Rectal smooth muscle tissue (tissue), 1 donor: ENCODE results near the gene GRAMD1A.
"Not testable (repeated sequence)": the region's sequence is repeated elsewhere in the genome, so short reads cannot be mapped to it uniquely, and the experiment has no call there.

ENCODE experiments used
- H3K27ac ChIP-seq: one replicate; pipeline ENCODE4 v1.7.0; 2013; ENCODE audit warnings: low read depth, low read length, inconsistent platforms
- H3K27me3 ChIP-seq: one replicate; pipeline ENCODE4 v1.7.0; 2013; ENCODE audit warnings: low read length; ENCODE audit not compliant: control insufficient read depth, insufficient read depth
- H3K36me3 ChIP-seq: one replicate; pipeline ENCODE4 v1.7.0; 2013; ENCODE audit warnings: low read length; ENCODE audit not compliant: control insufficient read depth, insufficient read depth
- H3K4me1 ChIP-seq: one replicate; pipeline ENCODE4 v1.7.0; 2013; ENCODE audit warnings: low read length; ENCODE audit not compliant: control insufficient read depth, insufficient read depth
- H3K4me3 ChIP-seq: one replicate; pipeline ENCODE4 v1.7.0; 2013; ENCODE audit warnings: low read length
- H3K9ac ChIP-seq: one replicate; pipeline ENCODE4 v1.7.0; 2013; ENCODE audit warnings: low read length

The GRAMD1A gene

DNA sequence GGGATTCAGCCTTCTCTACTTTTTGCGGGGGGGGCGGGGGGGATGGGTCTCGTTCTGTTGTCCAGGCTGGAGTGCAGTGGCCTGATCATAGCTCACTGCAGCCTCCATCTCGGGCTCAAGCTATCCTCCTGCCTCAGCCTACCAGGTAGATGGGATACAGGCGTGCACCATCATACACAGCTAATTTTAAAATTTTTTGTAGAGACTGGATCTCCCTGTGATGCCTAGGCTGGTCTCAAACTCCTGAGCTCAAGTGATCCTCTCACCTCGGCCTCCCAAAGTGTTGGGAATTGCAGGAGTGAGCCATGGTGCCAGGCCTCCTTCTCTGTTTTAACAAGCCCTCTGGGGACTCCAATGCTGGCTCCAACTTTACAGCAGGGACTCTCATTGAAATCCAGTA, 35.5 kb upstream of the GRAMD1A start:
- peaks cover 9% of the 10 kb centered on the region for H3K36me3 ChIP-seq

DNA sequence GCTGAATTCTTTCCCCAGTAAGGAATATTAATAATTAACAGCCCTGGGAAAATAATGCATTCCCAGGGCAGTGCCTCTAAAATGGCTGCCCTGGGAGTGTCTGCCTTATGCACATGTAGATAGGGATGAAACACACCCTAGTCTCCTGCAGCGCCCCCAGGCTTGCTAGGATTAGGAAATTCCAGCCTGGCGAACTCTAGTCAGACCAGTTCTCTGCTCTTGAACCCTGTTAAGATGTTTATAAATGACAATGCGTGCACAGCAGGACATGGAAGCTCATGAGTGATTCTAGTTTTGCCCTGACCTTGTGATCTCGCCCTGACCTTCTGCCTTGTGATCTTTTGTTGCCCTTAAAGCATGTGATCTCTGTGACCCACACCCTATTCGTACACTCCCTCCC, 34.6 kb upstream of the GRAMD1A start:
- H3K36me3 ChIP-seq, H3K4me3 ChIP-seq, H3K27me3 ChIP-seq, H3K9ac ChIP-seq, H3K27ac ChIP-seq, H3K4me1 ChIP-seq: not testable (repeated sequence)

More for the DNA sequence above, 35.5 kb upstream of the GRAMD1A start:
- H3K27ac ChIP-seq = no peak overlapping the region
- no peaks in the 10 kb centered on the region for H3K27me3 ChIP-seq
- no peak overlapping the region for H3K9ac ChIP-seq
- H3K4me3 ChIP-seq = no peak overlapping the region
- peaks cover 6% of the 10 kb centered on the region for H3K4me1 ChIP-seq

DNA sequence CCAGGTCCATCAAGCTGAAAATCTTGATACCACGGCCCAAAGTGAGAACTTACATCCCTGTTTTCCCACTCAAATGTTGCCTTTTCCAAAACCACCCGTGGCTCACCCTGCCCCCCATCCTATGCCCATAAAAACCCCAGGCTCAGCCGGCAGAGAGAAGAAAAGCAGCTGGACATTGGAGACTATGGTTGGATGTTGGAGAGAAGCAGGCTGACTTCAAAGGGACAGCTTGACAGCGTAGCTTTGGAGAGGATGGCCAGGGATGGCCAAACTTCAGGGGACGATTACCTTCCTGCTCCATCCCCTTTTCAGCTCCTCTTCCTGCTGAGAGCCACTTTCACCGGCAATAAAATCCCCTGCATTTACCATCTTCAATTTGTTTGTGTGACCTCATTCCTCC, 32.6 kb upstream of the GRAMD1A start:
- H3K4me3 ChIP-seq = no peak overlapping the region
- no peak overlapping the region for H3K27ac ChIP-seq
- H3K27me3 ChIP-seq = no peaks in the 10 kb centered on the region
- H3K9ac ChIP-seq = no peak overlapping the region
- peaks cover 6% of the 10 kb centered on the region for H3K4me1 ChIP-seq
- H3K36me3 ChIP-seq = no peaks in the 10 kb centered on the region

DNA sequence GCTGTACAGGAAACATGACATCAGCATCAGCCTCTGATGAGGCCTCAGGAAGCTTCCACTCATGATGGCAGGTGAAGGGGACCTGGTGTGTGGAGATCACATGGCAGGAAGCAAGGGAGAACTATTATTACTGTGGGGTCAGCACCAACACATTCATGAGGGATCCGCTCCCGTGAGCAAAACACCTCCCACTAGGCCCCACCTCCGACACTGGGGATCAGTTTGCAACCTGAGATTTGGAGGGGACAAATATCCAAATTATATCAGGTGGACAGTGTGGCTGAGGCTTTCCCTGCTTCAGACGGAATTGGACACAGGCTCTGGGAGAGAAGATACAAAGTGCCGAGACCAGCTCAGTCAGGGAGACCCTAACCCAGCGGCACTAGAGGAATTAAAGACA, 30.4 kb upstream of the GRAMD1A start:
- Histone ChIP-seq H3K27ac (no peak overlapping the region), H3K27me3 (no peaks in the 10 kb centered on the region), H3K9ac (no peak overlapping the region), H3K4me3 (no peak overlapping the region), H3K36me3 (no peaks in the 10 kb centered on the region), H3K4me1 (no peaks in the 10 kb centered on the region)

DNA sequence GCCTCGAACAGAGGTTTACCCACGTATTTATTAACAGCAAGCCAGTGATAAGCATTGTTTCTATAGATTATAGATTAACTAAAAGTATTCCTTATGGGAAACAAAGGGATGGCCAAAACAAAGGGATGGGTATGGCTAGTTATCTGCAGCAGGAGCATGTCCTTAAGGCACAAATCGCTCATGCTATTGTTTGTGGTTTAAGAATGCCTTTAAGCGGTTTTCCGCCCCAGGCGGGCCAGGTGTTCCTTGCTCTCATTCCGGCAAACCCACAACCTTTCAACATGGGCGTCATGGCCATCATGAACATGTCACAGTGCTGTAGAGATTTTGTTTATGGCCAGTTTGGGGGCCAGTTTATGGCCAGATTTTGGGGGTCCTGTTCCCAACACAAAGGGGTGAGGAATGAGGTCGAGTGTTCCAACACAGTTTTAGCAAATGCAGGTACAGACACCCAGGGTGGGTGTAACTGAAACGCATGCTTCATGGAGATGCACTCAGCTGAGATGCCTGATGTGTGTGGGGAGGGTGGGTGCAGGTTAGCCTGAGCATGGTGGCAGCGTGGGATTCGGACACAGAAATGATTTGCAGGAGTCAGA, 29.8 kb upstream of the GRAMD1A start:
- not testable (repeated sequence) for H3K4me3 ChIP-seq, H3K9ac ChIP-seq, H3K4me1 ChIP-seq, H3K36me3 ChIP-seq, H3K27me3 ChIP-seq, H3K27ac ChIP-seq

DNA sequence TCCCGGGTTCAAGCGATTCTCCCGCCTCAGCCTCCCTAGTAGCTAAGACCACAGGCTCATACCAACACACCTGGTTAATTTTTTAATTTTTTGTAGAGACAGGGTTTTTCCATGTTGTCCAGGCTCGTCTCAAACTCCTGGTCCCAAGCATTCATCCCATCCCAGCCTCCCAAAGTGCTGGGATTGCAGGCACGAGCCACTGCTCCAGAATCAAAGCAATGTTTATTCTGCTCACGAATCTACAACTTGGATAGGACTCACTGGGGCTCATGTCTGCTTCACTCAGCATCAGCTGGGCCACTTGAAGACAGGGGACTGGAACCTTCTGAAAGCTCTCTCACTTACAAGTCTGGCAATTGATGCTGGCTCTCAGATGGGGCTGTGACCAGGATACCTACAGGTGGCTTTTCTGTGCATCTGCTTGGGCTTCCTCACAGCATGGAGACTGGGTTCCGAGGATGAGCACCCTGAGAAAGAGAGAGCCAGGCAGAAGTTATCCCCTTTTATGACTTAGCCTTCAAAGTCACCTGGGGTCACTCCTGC, 27.9 kb upstream of the GRAMD1A start:
- Histone ChIP-seq H3K9ac (no peak overlapping the region), H3K4me1 (no peaks in the 10 kb centered on the region), H3K27ac (no peak overlapping the region), H3K27me3 (no peaks in the 10 kb centered on the region), H3K4me3 (no peak overlapping the region), H3K36me3 (no peaks in the 10 kb centered on the region)

DNA sequence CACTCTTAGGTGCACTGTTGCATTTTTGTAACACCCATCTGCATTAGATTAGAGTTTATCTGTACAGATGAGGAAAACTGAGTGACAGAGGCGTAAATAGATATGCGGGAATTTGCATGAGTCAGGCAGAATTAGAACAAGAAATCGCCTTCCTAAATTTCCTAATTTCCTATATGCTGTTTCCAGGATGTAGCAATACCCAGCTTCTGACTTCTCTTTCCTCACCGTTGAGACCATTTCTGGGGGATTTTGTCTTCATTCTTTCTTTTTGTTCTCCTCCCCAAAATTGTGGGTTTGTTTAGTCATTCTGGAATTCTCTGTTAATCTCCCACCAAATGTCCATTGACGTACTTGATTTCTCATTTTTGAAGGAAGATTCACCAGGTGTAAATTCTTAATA, 25.5 kb upstream of the GRAMD1A start:
- Histone ChIP-seq H3K9ac (no peak overlapping the region), H3K4me1 (no peaks in the 10 kb centered on the region), H3K36me3 (no peaks in the 10 kb centered on the region), H3K4me3 (no peak overlapping the region), H3K27me3 (no peaks in the 10 kb centered on the region), H3K27ac (no peak overlapping the region)

DNA sequence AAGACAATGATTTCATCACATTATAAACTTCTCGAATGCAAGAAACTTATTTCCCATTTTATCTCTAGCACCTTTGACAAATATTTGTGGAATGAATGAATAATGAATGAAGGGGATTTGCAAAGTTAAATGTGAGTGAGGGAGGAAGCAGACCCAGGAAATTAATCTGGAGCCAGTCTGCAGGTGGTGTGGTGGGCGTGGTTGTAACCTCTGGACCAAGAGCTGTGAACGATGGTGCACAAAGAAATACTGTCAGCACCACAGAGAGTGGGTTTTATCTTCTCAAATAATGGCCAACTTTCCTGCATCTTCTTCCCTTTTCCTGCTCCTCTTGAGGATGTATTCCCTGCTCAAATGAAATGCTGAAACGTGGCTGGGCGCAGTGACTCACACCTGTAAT, 25.1 kb upstream of the GRAMD1A start:
- H3K27me3 ChIP-seq = no peaks in the 10 kb centered on the region
- H3K4me1 ChIP-seq = no peaks in the 10 kb centered on the region
- no peak overlapping the region for H3K27ac ChIP-seq
- H3K4me3 ChIP-seq = no peak overlapping the region
- no peak overlapping the region for H3K9ac ChIP-seq
- H3K36me3 ChIP-seq = no peaks in the 10 kb centered on the region

DNA sequence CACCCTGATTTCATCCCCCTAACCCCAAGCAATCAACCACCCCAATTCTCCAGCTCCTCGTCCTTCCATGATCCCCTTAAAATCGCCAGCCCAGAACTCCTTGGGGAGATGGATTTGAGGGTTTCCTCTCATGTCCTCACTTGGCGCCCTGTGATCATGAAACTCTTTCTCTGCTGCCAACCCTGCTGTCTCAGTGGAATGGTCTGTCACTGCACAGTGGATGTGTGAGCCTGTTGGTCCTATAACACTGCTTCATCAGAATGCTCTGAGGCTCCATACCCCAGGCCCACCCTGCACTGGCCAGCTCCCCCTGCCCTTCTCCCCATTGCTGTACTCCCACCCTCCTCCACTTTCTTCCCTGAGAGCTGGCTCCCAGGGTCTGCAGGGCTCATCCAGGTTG, 23.5 kb upstream of the GRAMD1A start:
- no peaks in the 10 kb centered on the region for H3K27me3 ChIP-seq
- H3K4me3 ChIP-seq = no peak overlapping the region
- H3K36me3 ChIP-seq = no peaks in the 10 kb centered on the region
- H3K4me1 ChIP-seq = no peaks in the 10 kb centered on the region
- no peak overlapping the region for H3K9ac ChIP-seq
- no peak overlapping the region for H3K27ac ChIP-seq

DNA sequence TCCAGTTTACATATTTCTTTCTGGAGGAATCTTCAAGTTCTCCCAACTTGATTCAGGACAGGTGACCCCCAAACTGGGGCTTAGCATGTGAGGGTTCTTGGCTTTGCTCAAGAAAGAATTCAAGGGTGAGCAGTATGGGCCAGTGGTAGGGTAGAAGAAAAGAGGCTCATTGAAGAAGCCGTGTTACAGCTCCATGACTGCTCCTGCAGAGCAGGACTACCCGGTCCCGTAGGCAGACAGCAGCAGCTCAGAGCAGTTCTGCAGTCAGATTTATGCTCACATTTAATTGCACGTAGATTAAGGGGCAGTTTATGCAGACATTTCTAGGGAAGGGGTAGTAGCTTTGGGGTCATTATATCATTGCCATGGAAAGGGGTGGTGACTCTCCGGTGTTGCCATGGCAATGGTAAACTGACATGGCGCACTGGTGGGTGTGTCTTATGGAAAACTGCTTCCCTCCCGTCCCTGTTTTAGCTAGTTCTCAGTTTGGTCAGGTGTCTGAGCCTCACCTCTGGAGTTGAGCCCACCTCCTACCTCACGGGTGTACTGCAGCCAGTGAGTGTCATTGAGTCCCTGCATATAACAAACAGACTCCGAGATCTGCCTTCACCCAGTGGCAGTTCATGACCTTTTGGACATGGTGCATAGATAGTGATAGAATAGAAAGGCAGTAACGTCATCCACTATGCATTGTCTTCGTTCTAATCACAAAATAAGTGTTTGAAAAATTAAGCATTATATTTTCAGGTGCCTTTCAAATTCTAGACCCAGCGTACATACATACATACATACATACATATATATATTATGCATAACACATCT, 20.1 kb upstream of the GRAMD1A start:
- Histone ChIP-seq H3K4me1 (no peaks in the 10 kb centered on the region), H3K4me3 (no peak overlapping the region), H3K36me3 (no peaks in the 10 kb centered on the region), H3K9ac (no peak overlapping the region), H3K27me3 (no peaks in the 10 kb centered on the region), H3K27ac (no peak overlapping the region)

DNA sequence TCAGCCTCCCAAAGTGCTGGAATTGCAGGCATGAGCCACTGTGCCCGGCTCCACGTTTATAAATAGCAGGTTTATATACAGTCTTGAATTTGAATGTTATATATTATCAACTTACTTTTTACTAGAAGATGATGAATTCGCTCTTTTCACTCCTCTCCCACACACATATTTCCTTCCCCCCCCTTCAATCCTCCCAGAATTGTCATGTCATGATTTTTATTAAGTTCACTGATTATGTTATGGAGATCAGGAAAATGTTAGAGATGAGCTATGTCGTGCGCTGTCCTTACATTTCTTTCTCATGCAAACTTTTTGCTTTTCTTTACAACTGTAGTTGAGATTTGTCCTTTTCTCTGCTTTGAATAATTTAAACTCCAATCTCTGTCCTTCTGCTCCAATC, 17.8 kb upstream of the GRAMD1A start:
- H3K4me3 ChIP-seq = no peak overlapping the region
- no peaks in the 10 kb centered on the region for H3K4me1 ChIP-seq
- H3K36me3 ChIP-seq = no peaks in the 10 kb centered on the region
- no peak overlapping the region for H3K9ac ChIP-seq
- H3K27me3 ChIP-seq = no peaks in the 10 kb centered on the region
- H3K27ac ChIP-seq = no peak overlapping the region

DNA sequence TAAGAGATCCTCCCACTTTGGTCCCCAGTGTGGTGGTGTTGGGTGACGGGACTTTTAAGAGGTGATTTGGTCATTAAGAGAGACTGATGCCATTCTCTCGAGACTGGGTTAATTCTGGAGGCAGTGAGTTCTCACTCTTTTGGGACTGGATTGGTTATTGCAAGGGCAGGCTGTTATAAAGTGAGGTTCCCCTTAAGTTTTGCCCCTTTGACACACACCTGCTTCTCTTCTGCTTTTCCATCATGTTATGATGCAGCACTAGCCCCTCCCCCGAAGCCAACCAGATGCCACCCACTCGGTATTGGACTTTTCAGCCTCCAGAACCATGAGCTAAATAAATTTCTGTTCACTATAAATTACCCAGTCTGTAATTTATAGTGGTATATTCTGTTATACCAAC, 16.3 kb upstream of the GRAMD1A start:
- Histone ChIP-seq H3K36me3 (no peaks in the 10 kb centered on the region), H3K27me3 (no peaks in the 10 kb centered on the region), H3K4me1 (no peaks in the 10 kb centered on the region), H3K9ac (no peak overlapping the region), H3K27ac (no peak overlapping the region), H3K4me3 (no peak overlapping the region)

DNA sequence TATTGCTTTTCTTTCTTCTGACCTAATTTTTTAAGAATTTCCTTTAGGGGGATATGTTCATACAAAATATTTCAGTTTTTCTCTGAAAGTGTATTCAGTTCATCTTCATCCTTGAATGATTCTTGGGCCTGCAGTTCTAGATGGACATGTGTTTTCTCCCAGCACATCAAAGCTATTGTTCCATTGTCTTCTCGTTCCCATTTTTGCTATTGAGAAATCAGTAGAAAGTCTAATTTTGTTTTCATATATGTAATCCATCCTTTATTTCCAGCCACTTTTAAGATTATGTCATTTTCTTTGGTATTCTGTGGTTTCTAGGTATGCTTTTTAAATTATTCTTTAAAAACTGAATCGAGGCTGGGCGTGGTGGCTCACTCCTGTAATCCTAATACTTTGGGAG, 15.8 kb upstream of the GRAMD1A start:
- Histone ChIP-seq H3K4me1 (no peaks in the 10 kb centered on the region), H3K27ac (no peak overlapping the region), H3K4me3 (no peak overlapping the region), H3K36me3 (no peaks in the 10 kb centered on the region), H3K27me3 (no peaks in the 10 kb centered on the region), H3K9ac (no peak overlapping the region)
